Suprapubic skin (tissue), 4 donors: ENCODE results near the gene CFHR1. TPM values are rescaled to one million over a fixed set of nuclear protein-coding genes. Genes with fewer than 3 reads are reported as not detected.
A peak's percentile ranks its signal among the peaks of the same experiment; 100 is the strongest.

Experiments
- DNase-seq, 2 donors: peaks; one replicate each; pipeline ENCODE4 v3.0.0-alpha.2; 2019; ENCODE audit warnings: low spot score in 2 of 2
- H3K27ac ChIP-seq: fragments of 200-600 bp; sonication (generic); one replicate; pipeline ENCODE4 v1.5.1; 2019
- H3K27me3 ChIP-seq: fragments of 200-600 bp; sonication (generic); one replicate; pipeline ENCODE4 v1.5.1; 2019
- H3K36me3 ChIP-seq: fragments of 200-600 bp; sonication (generic); one replicate; pipeline ENCODE4 v1.5.1; 2019
- H3K4me1 ChIP-seq: fragments of 200-600 bp; sonication (generic); one replicate; pipeline ENCODE4 v1.5.1; 2019
- H3K4me3 ChIP-seq: fragments of 200-600 bp; sonication (generic); one replicate; pipeline ENCODE4 v1.5.1; 2019; ENCODE audit warnings: mild to moderate bottlenecking
- H3K9me3 ChIP-seq: fragments of 200-600 bp; sonication (generic); one replicate; pipeline ENCODE4 v1.5.1; 2019
- EP300 ChIP-seq: sonication (generic); formaldehyde crosslinking; IDR thresholded peaks from one replicate; pipeline ENCODE4 v1.6.1; 2017; ENCODE audit warnings: antibody characterized with exemption
- POLR2A ChIP-seq, 2 donors: fragments of 450-650 bp; IDR thresholded peaks; one replicate each; pipeline ENCODE4 v1.6.1; 2017; ENCODE audit warnings: antibody characterized with exemption in 2 of 2, mild to moderate bottlenecking in 2 of 2, moderate library complexity in 2 of 2
- POLR2AphosphoS5 ChIP-seq, 3 donors: sonication (generic); formaldehyde crosslinking; IDR thresholded peaks; one replicate each; pipeline ENCODE4 v1.6.1; 2017; ENCODE audit warnings: antibody characterized with exemption in 3 of 3
- WGBS: methylation state at CpG from one replicate; pipeline ENCODE4 v1.1.5; 2018; 5-methylcytosine and 5-hydroxymethylcytosine counted together
- total RNA-seq, 4 donors: library from RNA; depleted of rRNA; stranded (reverse); fragments of >200 nt; gene quantifications; one replicate each; pipeline ENCODE4 v1.1.0, GENCODE V29; 2016
- TF ChIP-seq, protein P1 (sequence below), 2 donors: fragments of 200-600 bp in 1 of 2; fragments of 450-650 bp in 1 of 2; sonication (generic) in 1 of 2; IDR thresholded peaks; one replicate each; pipeline ENCODE4 v1.5.1; 2016 to 2019; ENCODE audit warnings: antibody characterized with exemption in 2 of 2, mild to moderate bottlenecking in 1 of 2, moderate library complexity in 1 of 2

The CFHR1 gene
- total RNA-seq, 4 donors from 2014 or later, result 1.8 TPM; not detected in 3

DNA sequence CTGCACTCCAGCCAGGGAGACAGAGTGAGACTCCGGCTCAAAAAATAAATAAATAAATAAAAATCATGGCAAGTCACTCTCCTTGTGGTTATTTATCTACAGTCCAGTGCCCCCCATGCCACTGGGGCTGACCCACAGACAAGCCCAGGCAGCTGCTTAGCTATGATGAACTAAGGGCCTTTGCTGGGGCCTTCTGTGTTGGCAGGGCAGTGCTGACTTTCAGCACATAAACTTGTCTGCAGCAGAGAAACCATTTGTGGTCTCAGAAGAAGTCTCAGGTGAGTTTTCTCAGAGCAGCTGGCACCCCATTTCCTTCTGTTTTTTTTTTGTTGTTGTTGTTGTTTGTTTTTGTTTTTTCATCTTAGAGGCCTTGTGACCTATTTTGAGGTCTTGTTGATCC lies 47.4 kb downstream of the CFHR1 start:
- H3K4me3 ChIP-seq, result no peak overlapping the region
- no peaks in the 10 kb centered on the region for H3K27me3 ChIP-seq
- no peak overlapping the region for H3K27ac ChIP-seq
- H3K4me1 ChIP-seq, result no peaks in the 10 kb centered on the region
- TF ChIP-seq POLR2A (IDR thresholded peaks at IDR 0.05) (no peak), EP300 (no peak), POLR2AphosphoS5 (IDR thresholded peaks at IDR 0.05) (no peak)
- TF ChIP-seq, protein P1, sequence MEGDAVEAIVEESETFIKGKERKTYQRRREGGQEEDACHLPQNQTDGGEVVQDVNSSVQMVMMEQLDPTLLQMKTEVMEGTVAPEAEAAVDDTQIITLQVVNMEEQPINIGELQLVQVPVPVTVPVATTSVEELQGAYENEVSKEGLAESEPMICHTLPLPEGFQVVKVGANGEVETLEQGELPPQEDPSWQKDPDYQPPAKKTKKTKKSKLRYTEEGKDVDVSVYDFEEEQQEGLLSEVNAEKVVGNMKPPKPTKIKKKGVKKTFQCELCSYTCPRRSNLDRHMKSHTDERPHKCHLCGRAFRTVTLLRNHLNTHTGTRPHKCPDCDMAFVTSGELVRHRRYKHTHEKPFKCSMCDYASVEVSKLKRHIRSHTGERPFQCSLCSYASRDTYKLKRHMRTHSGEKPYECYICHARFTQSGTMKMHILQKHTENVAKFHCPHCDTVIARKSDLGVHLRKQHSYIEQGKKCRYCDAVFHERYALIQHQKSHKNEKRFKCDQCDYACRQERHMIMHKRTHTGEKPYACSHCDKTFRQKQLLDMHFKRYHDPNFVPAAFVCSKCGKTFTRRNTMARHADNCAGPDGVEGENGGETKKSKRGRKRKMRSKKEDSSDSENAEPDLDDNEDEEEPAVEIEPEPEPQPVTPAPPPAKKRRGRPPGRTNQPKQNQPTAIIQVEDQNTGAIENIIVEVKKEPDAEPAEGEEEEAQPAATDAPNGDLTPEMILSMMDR (IDR thresholded peaks at IDR 0.05), result no peak
- WGBS, result 94% methylated on average over 1 of the region's 1 CpG
- no peaks in the 10 kb centered on the region for H3K36me3 ChIP-seq
- no peak for DNase-seq
- H3K9me3 ChIP-seq, result peaks cover 13% of the 10 kb centered on the region

DNA sequence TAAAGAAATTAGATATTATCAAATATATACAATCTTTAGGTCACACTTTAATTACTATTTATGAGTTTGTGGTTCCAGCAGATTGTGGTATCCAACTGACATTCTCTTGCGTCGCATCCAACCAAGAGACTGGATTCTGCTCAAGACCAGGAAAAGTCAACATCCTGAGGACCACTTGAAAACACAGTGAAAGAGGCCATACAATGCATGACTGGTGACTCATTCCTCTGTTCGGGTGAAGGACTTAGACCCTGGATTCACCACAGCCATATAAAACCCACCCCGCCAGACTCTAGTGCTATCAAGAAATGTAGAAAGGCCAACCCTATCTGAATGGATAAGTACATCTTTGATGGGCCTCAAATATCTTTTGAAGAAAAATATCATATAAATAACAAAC lies 53.9 kb downstream of the CFHR1 start:
- H3K4me1 ChIP-seq, result no peaks in the 10 kb centered on the region
- no peak overlapping the region for H3K4me3 ChIP-seq
- no peaks in the 10 kb centered on the region for H3K36me3 ChIP-seq
- no peaks in the 10 kb centered on the region for H3K9me3 ChIP-seq
- DNase-seq, result no peak
- WGBS, result 91% methylated on average over 4 of the region's 4 CpGs
- TF ChIP-seq POLR2A (IDR thresholded peaks at IDR 0.05) (no peak), EP300 (no peak), POLR2AphosphoS5 (IDR thresholded peaks at IDR 0.05) (no peak)
- TF ChIP-seq, protein P1 (IDR thresholded peaks at IDR 0.05), result no peak
- H3K27ac ChIP-seq, result no peak overlapping the region
- peaks cover 5% of the 10 kb centered on the region for H3K27me3 ChIP-seq

DNA sequence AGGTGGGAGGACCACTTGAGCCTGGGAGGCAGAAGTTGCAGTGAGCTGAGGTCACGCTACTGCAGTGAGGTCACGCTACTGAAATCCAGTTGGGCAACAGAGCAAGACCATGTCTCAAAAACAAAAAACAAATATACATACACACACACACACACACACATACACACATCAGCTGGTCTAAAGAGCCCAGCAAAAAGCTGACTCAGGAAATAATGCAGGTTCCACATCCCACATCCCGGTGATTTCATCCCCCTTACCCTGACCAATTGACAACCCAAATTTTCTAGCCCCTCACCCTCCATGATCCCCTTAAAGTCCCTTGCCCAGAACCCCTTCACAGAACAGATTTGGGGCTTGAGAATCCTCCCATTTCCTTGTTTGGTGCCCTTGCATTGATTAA lies 56.4 kb downstream of the CFHR1 start:
- TF ChIP-seq POLR2AphosphoS5 (IDR thresholded peaks at IDR 0.05) (no peak), EP300 (no peak), POLR2A (IDR thresholded peaks at IDR 0.05) (no peak)
- TF ChIP-seq, protein P1 (IDR thresholded peaks at IDR 0.05), result no peak
- Histone ChIP-seq H3K4me1 (no peaks in the 10 kb centered on the region), H3K9me3 (no peaks in the 10 kb centered on the region), H3K36me3 (no peaks in the 10 kb centered on the region), H3K27ac (no peak overlapping the region), H3K27me3 (peaks cover 5% of the 10 kb centered on the region), H3K4me3 (no peak overlapping the region)
- 91% methylated on average over 3 of the region's 3 CpGs for WGBS
- DNase-seq, result no peak

DNA sequence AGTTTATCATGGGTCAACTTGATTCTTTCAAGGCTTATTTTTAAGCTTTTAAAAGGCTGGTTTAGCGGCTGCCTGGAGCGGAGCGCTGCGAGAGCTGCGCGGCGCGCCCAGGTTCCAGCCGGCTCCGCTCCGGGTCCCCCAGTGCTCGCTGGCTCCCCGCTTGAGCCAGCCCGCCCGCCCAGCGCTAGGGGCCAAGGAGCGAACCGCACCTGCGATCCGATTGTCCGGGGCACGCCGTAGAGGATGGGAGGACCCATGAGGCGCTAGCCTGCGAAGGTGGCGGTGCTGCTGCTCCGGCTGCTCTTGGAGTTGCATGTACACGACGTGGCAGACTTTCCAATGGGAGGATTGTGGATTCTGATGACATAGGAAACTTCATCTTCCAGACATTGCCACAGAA lies 58.4 kb downstream of the CFHR1 start:
- H3K27ac ChIP-seq, result no peak overlapping the region
- WGBS, result 4% methylated on average over 29 of the region's 29 CpGs
- no peak for TF ChIP-seq EP300
- no peaks in the 10 kb centered on the region for H3K9me3 ChIP-seq
- H3K36me3 ChIP-seq, result no peaks in the 10 kb centered on the region
- no peak for DNase-seq
- no peaks in the 10 kb centered on the region for H3K4me1 ChIP-seq
- H3K4me3 ChIP-seq, result peak overlapping the region; percentile 9
- peaks cover 5% of the 10 kb centered on the region for H3K27me3 ChIP-seq

Other genes with a start within 250 kb of the CFHR1 start
- 1 to 10 TPM in 1 of 4 donors, under 1 TPM in 3; 0.34 to 2.5 (median 0.34) TPM for gene KCNT2, start 211.3 kb upstream of the CFHR1 start, total RNA-seq
- gene CFH, start 167.7 kb upstream of the CFHR1 start, total RNA-seq, result 10 to 100 TPM; 12.8 to 45.2 (median 27.3) TPM
- not detected for gene CFHR3, start 44.9 kb upstream of the CFHR1 start, total RNA-seq
- gene CFHR4, start 68.3 kb downstream of the CFHR1 start, total RNA-seq, result not detected
- 1 to 10 TPM in 1 of 4 donors, not detected in 3; 1.5 TPM for gene CFHR2, start 124.0 kb downstream of the CFHR1 start, total RNA-seq
- not detected for gene CFHR5, start 157.8 kb downstream of the CFHR1 start, total RNA-seq
- not detected for gene F13B, start 247.5 kb downstream of the CFHR1 start, total RNA-seq